ENCODE data around the gene MGAT3. TPM values are rescaled to one million over a fixed set of nuclear protein-coding genes. Genes with fewer than 3 reads are reported as not detected.

Gene MGAT3
- total RNA-seq, 1 experiment from 2014 or later = 0.57 TPM

- no peaks in the 10 kb centered on the region for H3K27me3 ChIP-seq (ENCODE audit: control insufficient read depth, insufficient read depth, low read length)
- CTCF ChIA-PET = no interaction called here
- H3K27ac ChIP-seq (ENCODE audit: low read length) = no peak overlapping the region
- no TSS peak for BruUV-seq (replicated peaks)
- H3K9me3 ChIP-seq (ENCODE audit: control insufficient read depth, insufficient read depth, low read depth, low read length) = no peaks in the 10 kb centered on the region
- ATAC-seq (no peak), DNase-seq (ENCODE audit: low read depth, low spot score) (no peak)
- H3K4me3 ChIP-seq (ENCODE audit: low read depth in 2 of 2, low read length in 2 of 2) = no peak overlapping the region
- intact Hi-C loops (cut with micrococcal nuclease; ENCODE audit: unreplicated experiment) (no loop called here), in situ Hi-C loops (cut with HindIII; ENCODE audit: low pct_unique_long_range_greater_than_20kb, low sequenced_read_pairs) (no loop called here)
- no peaks in the 10 kb centered on the region for H3K36me3 ChIP-seq (ENCODE audit: control insufficient read depth, insufficient read depth, low read length)
- H3K4me1 ChIP-seq (ENCODE audit: control insufficient read depth, insufficient read depth, low read length) = no peaks in the 10 kb centered on the region
- POLR2A ChIA-PET = no interaction called here
- TF ChIP-seq REST (IDR thresholded peaks at IDR 0.05; ENCODE audit: insufficient read depth in 1 of 2, low read depth in 2 of 2, low read length in 1 of 2) (no peak), POLR2AphosphoS5 (IDR thresholded peaks at IDR 0.05; ENCODE audit: low read depth, low read length) (no peak), CTCF (IDR thresholded peaks at IDR 0.05) (no peak), TCF7L2 (IDR thresholded peaks at IDR 0.05; ENCODE audit: low read depth, low read length) (no peak), SIN3A (IDR thresholded peaks at IDR 0.05; ENCODE audit: borderline replicate concordance, insufficient read depth, low read depth, low read length) (no peak)
Observed at GRCh38 chr22:39492186-39492585, 35.4 kb downstream of the MGAT3 start.

GRCh38 chr22:39493759-39494158 is 36.9 kb downstream of the MGAT3 start:
- CTCF ChIA-PET = interaction anchor here (0.6 to 1.4 kb wide), 6 partner anchors 8 to 524 kb away, joined by 3 to 8 read pairs (median 3); partner anchors contain the start of gene MIEF1
- Histone ChIP-seq H3K4me3 (ENCODE audit: low read depth in 2 of 2, low read length in 2 of 2) (no peak overlapping the region), H3K27me3 (ENCODE audit: control insufficient read depth, insufficient read depth, low read length) (no peaks in the 10 kb centered on the region), H3K27ac (ENCODE audit: low read length) (no peak overlapping the region), H3K9me3 (ENCODE audit: control insufficient read depth, insufficient read depth, low read depth, low read length) (no peaks in the 10 kb centered on the region), H3K36me3 (ENCODE audit: control insufficient read depth, insufficient read depth, low read length) (no peaks in the 10 kb centered on the region), H3K4me1 (ENCODE audit: control insufficient read depth, insufficient read depth, low read length) (no peaks in the 10 kb centered on the region; the same call in 1 of the 2 replicates)
- in situ Hi-C loops (cut with HindIII; ENCODE audit: low pct_unique_long_range_greater_than_20kb, low sequenced_read_pairs) (no loop called here), intact Hi-C loops (cut with micrococcal nuclease; ENCODE audit: unreplicated experiment) (no loop called here)
- POLR2A ChIA-PET = interaction anchor here (0.5 kb wide), 1 partner anchor 225 kb away, joined by 13 read pairs; no protein-coding TSS in a partner anchor
- DNase-seq (ENCODE audit: low read depth, low spot score) (no peak), ATAC-seq (no peak)
- TF ChIP-seq TCF7L2 (IDR thresholded peaks at IDR 0.05; ENCODE audit: low read depth, low read length) = no peak
- no peak for TF ChIP-seq SIN3A (IDR thresholded peaks at IDR 0.05; ENCODE audit: borderline replicate concordance, insufficient read depth, low read depth, low read length)
- no peak for TF ChIP-seq POLR2AphosphoS5 (IDR thresholded peaks at IDR 0.05; ENCODE audit: low read depth, low read length)
- TF ChIP-seq CTCF (IDR thresholded peaks at IDR 0.05) = no peak
- TF ChIP-seq REST (IDR thresholded peaks at IDR 0.05; ENCODE audit: insufficient read depth in 1 of 2, low read depth in 2 of 2, low read length in 1 of 2) = no peak
- BruUV-seq (replicated peaks) = no TSS peak
